Ovary (tissue), 3 donors: ENCODE data around the gene ROBO3.

Experiments
- EP300 ChIP-seq: sonication (generic); formaldehyde crosslinking; IDR thresholded peaks from one replicate; pipeline ENCODE4 v1.6.1; 2017; ENCODE audit warnings: antibody characterized with exemption
- POLR2A ChIP-seq: fragments of 450-650 bp; IDR thresholded peaks from one replicate; pipeline ENCODE4 v1.6.1; 2017; ENCODE audit warnings: antibody characterized with exemption, mild to moderate bottlenecking, moderate library complexity
- TF ChIP-seq, protein P1 (sequence below), 3 donors: fragments of 450-650 bp in 2 of 3; fragments of 200-600 bp in 1 of 3; IDR thresholded peaks; one replicate each; pipeline versions ENCODE4 v1.5.1 to v1.8.0; 2016 to 2022; ENCODE audit warnings: antibody characterized with exemption in 3 of 3, mild to moderate bottlenecking in 1 of 3
- donor health status: DM: no; HTN: no; CAD: no.

DNA sequence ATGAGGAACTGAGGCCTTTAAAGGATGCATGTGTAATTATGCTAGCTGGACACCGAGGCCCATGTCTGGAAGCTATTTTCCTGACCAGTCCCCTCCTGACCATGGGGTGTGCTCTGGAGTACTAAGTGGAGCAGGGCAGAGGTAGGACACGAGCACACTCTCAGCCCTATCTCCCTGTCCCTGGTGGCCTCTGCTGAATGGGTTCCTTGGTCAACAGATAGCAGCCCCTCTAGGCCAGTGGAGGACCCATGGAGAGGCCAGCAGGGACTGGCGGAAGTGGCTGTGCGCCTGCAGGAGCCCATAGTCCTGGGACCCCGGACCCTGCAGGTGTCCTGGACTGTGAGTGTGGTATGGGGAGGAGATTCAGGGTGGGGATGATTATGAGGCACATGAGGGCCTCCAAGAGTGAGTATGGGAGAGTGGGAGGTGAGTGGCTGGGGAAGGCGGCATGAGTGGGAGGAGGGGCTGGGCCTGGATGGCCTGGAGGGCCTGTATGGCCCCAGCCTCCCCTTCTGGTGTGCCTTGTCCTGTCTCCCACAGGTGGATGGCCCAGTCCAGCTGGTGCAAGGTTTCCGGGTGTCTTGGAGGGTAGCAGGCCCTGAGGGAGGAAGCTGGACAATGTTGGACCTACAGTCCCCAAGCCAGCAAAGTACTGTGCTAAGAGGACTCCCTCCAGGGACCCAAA lies 9.5 kb downstream of the ROBO3 start:
- TF ChIP-seq, protein P1, sequence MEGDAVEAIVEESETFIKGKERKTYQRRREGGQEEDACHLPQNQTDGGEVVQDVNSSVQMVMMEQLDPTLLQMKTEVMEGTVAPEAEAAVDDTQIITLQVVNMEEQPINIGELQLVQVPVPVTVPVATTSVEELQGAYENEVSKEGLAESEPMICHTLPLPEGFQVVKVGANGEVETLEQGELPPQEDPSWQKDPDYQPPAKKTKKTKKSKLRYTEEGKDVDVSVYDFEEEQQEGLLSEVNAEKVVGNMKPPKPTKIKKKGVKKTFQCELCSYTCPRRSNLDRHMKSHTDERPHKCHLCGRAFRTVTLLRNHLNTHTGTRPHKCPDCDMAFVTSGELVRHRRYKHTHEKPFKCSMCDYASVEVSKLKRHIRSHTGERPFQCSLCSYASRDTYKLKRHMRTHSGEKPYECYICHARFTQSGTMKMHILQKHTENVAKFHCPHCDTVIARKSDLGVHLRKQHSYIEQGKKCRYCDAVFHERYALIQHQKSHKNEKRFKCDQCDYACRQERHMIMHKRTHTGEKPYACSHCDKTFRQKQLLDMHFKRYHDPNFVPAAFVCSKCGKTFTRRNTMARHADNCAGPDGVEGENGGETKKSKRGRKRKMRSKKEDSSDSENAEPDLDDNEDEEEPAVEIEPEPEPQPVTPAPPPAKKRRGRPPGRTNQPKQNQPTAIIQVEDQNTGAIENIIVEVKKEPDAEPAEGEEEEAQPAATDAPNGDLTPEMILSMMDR (IDR thresholded peaks at IDR 0.05), result no peak
- TF ChIP-seq EP300 (no peak), POLR2A (no peak)
